T-cell (primary cell): Measurements from ENCODE around the gene GPC5. TPM values are rescaled to one million over a fixed set of nuclear protein-coding genes. Genes with fewer than 3 reads are reported as not detected.

Experiments
- ATAC-seq, 4 experiments: fragments of 200-7000 bp in 3 of 4; fragments of 150-1000 bp in 1 of 4; cut with Tn5 transposase; replicated peaks in 1 of 4; 1 replicate in 3 of 4; 2 replicates in 1 of 4; pipeline ENCODE4 v1.10.0; 2021; ENCODE audit warnings: moderate library complexity in 3 of 4, mild to moderate bottlenecking in 2 of 4, moderate number of reproducible peaks in 1 of 4
- CTCF ChIA-PET, 2 donors: fragments of 300-600 bp; sonication (Branson Sonifier 250); formaldehyde crosslinking; loops; one replicate each; lab custom pipeline; 2022; ENCODE audit warnings: antibody characterized with exemption in 2 of 2; lab: Charles Lee
- POLR2A ChIA-PET, 2 donors: fragments of 300-600 bp; sonication (Branson Sonifier 250); formaldehyde crosslinking; loops; one replicate each; lab custom pipeline; 2022; ENCODE audit warnings: antibody characterized with exemption in 2 of 2; lab: Charles Lee
- DNase-seq, 35 experiments: peaks; one replicate each; pipeline versions ENCODE4 v3.0.0 to v3.0.0-alpha.2; 2013 to 2023
- H3K27ac ChIP-seq: one replicate; pipeline ENCODE4 v1.5.1; 2013; ENCODE audit warnings: low read length
- H3K27me3 ChIP-seq, 2 experiments: replicated peaks in 1 of 2; 1 replicate in 1 of 2; 2 replicates in 1 of 2; pipeline versions ENCODE4 v1.6.1 to v1.7.0; 2013; ENCODE audit warnings: low read length in 1 of 2, mixed read lengths in 1 of 2; ENCODE audit not compliant: control insufficient read depth in 2 of 2, insufficient read depth in 2 of 2; ENCODE audit errors: extremely low read depth in 1 of 2
- H3K36me3 ChIP-seq, 2 donors: 1 replicate in 1 of 2; 2 replicates in 1 of 2; pipeline versions ENCODE4 v1.6.1 to v1.7.0; 2013; ENCODE audit warnings: low read length in 1 of 2; ENCODE audit not compliant: control insufficient read depth in 2 of 2, insufficient read depth in 1 of 2; ENCODE audit errors: extremely low read depth in 1 of 2
- H3K4me1 ChIP-seq, 2 experiments: 1 replicate in 1 of 2; 2 replicates in 1 of 2; pipeline versions ENCODE4 v1.6.1 to v1.7.0; 2013; ENCODE audit warnings: low read length in 2 of 2, mixed read lengths in 1 of 2; ENCODE audit not compliant: insufficient read depth in 2 of 2, control insufficient read depth in 1 of 2; ENCODE audit errors: extremely low read depth in 1 of 2
- H3K4me3 ChIP-seq, 2 donors: 1 replicate in 1 of 2; 2 replicates in 1 of 2; pipeline versions ENCODE4 v1.5.1 to v1.7.0; 2013; ENCODE audit warnings: mild to moderate bottlenecking in 2 of 2, low read length in 1 of 2, moderate library complexity in 1 of 2; ENCODE audit not compliant: control insufficient read depth in 1 of 2; ENCODE audit errors: extremely low read depth in 1 of 2
- H3K9me3 ChIP-seq: 2 replicates; pipeline ENCODE4 v1.7.0; 2013
- H3K27ac Mint-ChIP-seq, 2 donors: one replicate each; pipeline ENCODE4 v1.8.0; 2020 to 2021; ENCODE audit warnings: mild to moderate bottlenecking in 2 of 2, mixed read lengths in 2 of 2
- H3K27me3 Mint-ChIP-seq, 2 donors: one replicate each; pipeline ENCODE4 v1.8.0; 2021 to 2022; ENCODE audit warnings: mixed read lengths in 2 of 2
- H3K36me3 Mint-ChIP-seq: one replicate; pipeline ENCODE4 v1.8.0; 2021; ENCODE audit warnings: mixed read lengths
- H3K4me1 Mint-ChIP-seq, 3 donors: one replicate each; pipeline ENCODE4 v1.8.0; 2020 to 2022; ENCODE audit warnings: mixed read lengths in 3 of 3, mild to moderate bottlenecking in 1 of 3
- H3K4me3 Mint-ChIP-seq, 3 donors: one replicate each; pipeline ENCODE4 v1.8.0; 2020 to 2022; ENCODE audit warnings: mild to moderate bottlenecking in 3 of 3, mixed read lengths in 3 of 3, moderate library complexity in 3 of 3
- H3K9me3 Mint-ChIP-seq, 3 donors: one replicate each; pipeline ENCODE4 v1.8.0; 2020 to 2022; ENCODE audit warnings: mixed read lengths in 3 of 3
- WGBS: methylation state at CpG from one replicate; pipeline ENCODE4 v1.1.5; 2013; ENCODE audit warnings: missing lambda C conversion rate; ENCODE audit not compliant: insufficient coverage; 5-methylcytosine and 5-hydroxymethylcytosine counted together
- total RNA-seq, 35 experiments: library from RNA in 6 of 35; stranded (reverse) in 6 of 35; fragments of 120-200 nt in 1 of 35; gene quantifications; one replicate each; pipeline versions ENCODE4 v1.2.1 to v1.2.4 and lab custom pipeline; 2013 to 2026

Gene GPC5
- total RNA-seq, 5 donors from 2014 or later (not counting 1 experiment from before 2014, with no cell fraction given) = 0.12 to 0.39 (median 0.26) TPM

- H3K4me3 Mint-ChIP-seq = no peak overlapping the region
- DNase-seq = no peak
- H3K36me3 ChIP-seq = no peaks in the 10 kb centered on the region
- no peak overlapping the region for H3K27ac ChIP-seq
- no peak overlapping the region for H3K27ac Mint-ChIP-seq
- peaks cover 0 to 1% (median 0%) of the 10 kb centered on the region in 3 donors for H3K9me3 Mint-ChIP-seq
- WGBS = no CpG with 5 or more reads among the region's 3 CpGs
- H3K36me3 Mint-ChIP-seq = no peaks in the 10 kb centered on the region
- ATAC-seq = no peak
- H3K4me1 ChIP-seq = no peaks in the 10 kb centered on the region
- H3K4me1 Mint-ChIP-seq = no peaks in the 10 kb centered on the region
- peaks cover 0 to 1% of the 10 kb centered on the region in 2 donors for H3K27me3 Mint-ChIP-seq
- CTCF ChIA-PET = no interaction called here
- H3K9me3 ChIP-seq = no peaks in the 10 kb centered on the region
- H3K4me3 ChIP-seq = no peak overlapping the region
- POLR2A ChIA-PET = no interaction called here
- no peaks in the 10 kb centered on the region for H3K27me3 ChIP-seq
These were observed 300.3 kb downstream of the GPC5 start for GRCh38 chr13:91698767-91699166.

- Histone ChIP-seq H3K9me3 (no peaks in the 10 kb centered on the region), H3K4me3 (no peak overlapping the region), H3K27ac (no peak overlapping the region), H3K27me3 (no peaks in the 10 kb centered on the region), H3K36me3 (no peaks in the 10 kb centered on the region), H3K4me1 (no peaks in the 10 kb centered on the region)
- ChIA-PET CTCF (no interaction called here), POLR2A (no interaction called here)
- DNase-seq = no peak
- Mint-ChIP-seq H3K27ac (no peak overlapping the region), H3K4me1 (no peaks in the 10 kb centered on the region), H3K36me3 (no peaks in the 10 kb centered on the region), H3K4me3 (no peak overlapping the region), H3K9me3 (peaks cover 0 to 6% (median 0%) of the 10 kb centered on the region in 3 donors), H3K27me3 (peaks cover 0 to 1% of the 10 kb centered on the region in 2 donors)
- ATAC-seq = no peak
These were observed 301.4 kb downstream of the GPC5 start for GRCh38 chr13:91699863-91700262.

- no peak overlapping the region for H3K4me3 ChIP-seq
- POLR2A ChIA-PET = no interaction called here
- no peaks in the 10 kb centered on the region for H3K9me3 ChIP-seq
- peaks cover 0 to 6% (median 0%) of the 10 kb centered on the region in 3 donors for H3K9me3 Mint-ChIP-seq
- CTCF ChIA-PET = no interaction called here
- no peak for ATAC-seq
- H3K4me1 ChIP-seq = no peaks in the 10 kb centered on the region
- no peaks in the 10 kb centered on the region for H3K4me1 Mint-ChIP-seq
- peaks cover 0 to 1% of the 10 kb centered on the region in 2 donors for H3K27me3 Mint-ChIP-seq
- H3K36me3 Mint-ChIP-seq = no peaks in the 10 kb centered on the region
- H3K4me3 Mint-ChIP-seq = no peak overlapping the region
- H3K27ac Mint-ChIP-seq = no peak overlapping the region
- no peak for DNase-seq
- H3K36me3 ChIP-seq = no peaks in the 10 kb centered on the region
- H3K27me3 ChIP-seq = no peaks in the 10 kb centered on the region
- no peak overlapping the region for H3K27ac ChIP-seq
These were observed 303.6 kb downstream of the GPC5 start for GRCh38 chr13:91701975-91702374.

- DNase-seq (no peak), ATAC-seq (no peak)
- CTCF ChIA-PET = no interaction called here
- H3K27ac Mint-ChIP-seq = no peak overlapping the region
- H3K4me3 ChIP-seq = no peak overlapping the region
- no peaks in the 10 kb centered on the region for H3K36me3 ChIP-seq
- peaks cover 0 to 6% (median 0%) of the 10 kb centered on the region in 3 donors for H3K9me3 Mint-ChIP-seq
- H3K27ac ChIP-seq = no peak overlapping the region
- no peaks in the 10 kb centered on the region for H3K4me1 ChIP-seq
- no CpG with 5 or more reads among the region's 1 CpG for WGBS
- no peaks in the 10 kb centered on the region for H3K36me3 Mint-ChIP-seq
- no peaks in the 10 kb centered on the region for H3K9me3 ChIP-seq
- H3K4me1 Mint-ChIP-seq = no peaks in the 10 kb centered on the region
- POLR2A ChIA-PET = no interaction called here
- no peaks in the 10 kb centered on the region for H3K27me3 ChIP-seq
- H3K4me3 Mint-ChIP-seq = no peak overlapping the region
- H3K27me3 Mint-ChIP-seq = peaks cover 0 to 1% of the 10 kb centered on the region in 2 donors
These were observed 304.0 kb downstream of the GPC5 start for GRCh38 chr13:91702411-91702810.

- Histone ChIP-seq H3K36me3 (no peaks in the 10 kb centered on the region), H3K27ac (no peak overlapping the region), H3K4me3 (no peak overlapping the region), H3K27me3 (no peaks in the 10 kb centered on the region), H3K4me1 (no peaks in the 10 kb centered on the region), H3K9me3 (no peaks in the 10 kb centered on the region)
- no peaks in the 10 kb centered on the region for H3K4me1 Mint-ChIP-seq
- ChIA-PET CTCF (no interaction called here), POLR2A (no interaction called here)
- no peak overlapping the region for H3K27ac Mint-ChIP-seq
- no peaks in the 10 kb centered on the region for H3K36me3 Mint-ChIP-seq
- no peaks in the 10 kb centered on the region for H3K27me3 Mint-ChIP-seq
- DNase-seq (no peak), ATAC-seq (no peak)
- H3K9me3 Mint-ChIP-seq = peaks cover 0 to 6% (median 0%) of the 10 kb centered on the region in 3 donors
- no peak overlapping the region for H3K4me3 Mint-ChIP-seq
- WGBS = 78% methylated on average over 2 of the region's 3 CpGs
These were observed 306.0 kb downstream of the GPC5 start for GRCh38 chr13:91704398-91704797.

GRCh38 chr13:91708558-91708957 lies 310.1 kb downstream of the GPC5 start:
- WGBS = no CpG with 5 or more reads among the region's 1 CpG
- H3K4me3 Mint-ChIP-seq = no peak overlapping the region
- ChIA-PET POLR2A (no interaction called here), CTCF (no interaction called here)
- H3K4me3 ChIP-seq = no peak overlapping the region
- H3K36me3 Mint-ChIP-seq = no peaks in the 10 kb centered on the region
- H3K36me3 ChIP-seq = no peaks in the 10 kb centered on the region
- H3K27ac ChIP-seq = no peak overlapping the region
- no peaks in the 10 kb centered on the region for H3K27me3 ChIP-seq
- no peaks in the 10 kb centered on the region for H3K4me1 Mint-ChIP-seq
- peaks cover 0 to 3% of the 10 kb centered on the region in 2 donors for H3K27me3 Mint-ChIP-seq
- no peaks in the 10 kb centered on the region for H3K9me3 ChIP-seq
- ATAC-seq (no peak), DNase-seq (no peak)
- H3K9me3 Mint-ChIP-seq = peaks cover 0 to 6% (median 0%) of the 10 kb centered on the region in 3 donors
- no peaks in the 10 kb centered on the region for H3K4me1 ChIP-seq
- H3K27ac Mint-ChIP-seq = no peak overlapping the region

GRCh38 chr13:91709180-91709579 lies 310.8 kb downstream of the GPC5 start:
- POLR2A ChIA-PET = no interaction called here
- CTCF ChIA-PET = no interaction called here
- DNase-seq (no peak), ATAC-seq (no peak)
- Mint-ChIP-seq H3K4me3 (no peak overlapping the region), H3K4me1 (no peaks in the 10 kb centered on the region), H3K27ac (no peak overlapping the region), H3K9me3 (peaks cover 0 to 1% (median 0%) of the 10 kb centered on the region in 3 donors), H3K36me3 (no peaks in the 10 kb centered on the region), H3K27me3 (peaks cover 0 to 4% of the 10 kb centered on the region in 2 donors)
- no CpG with 5 or more reads among the region's 3 CpGs for WGBS
- Histone ChIP-seq H3K27me3 (no peaks in the 10 kb centered on the region), H3K9me3 (no peaks in the 10 kb centered on the region), H3K4me1 (no peaks in the 10 kb centered on the region), H3K4me3 (no peak overlapping the region), H3K27ac (no peak overlapping the region), H3K36me3 (no peaks in the 10 kb centered on the region)
